GM21526 (cell line): ENCODE results near the gene PHF19.
A peak's percentile ranks its signal among the peaks of the same experiment; 100 is the strongest.

Source experiments
- ATAC-seq: cut with Tn5 transposase; IDR thresholded peaks from one replicate; pipeline ENCODE4 v1.9.1; 2021; ENCODE audit warnings: moderate library complexity; ENCODE audit not compliant: unreplicated experiment, low FRiP score

The PHF19 gene

DNA sequence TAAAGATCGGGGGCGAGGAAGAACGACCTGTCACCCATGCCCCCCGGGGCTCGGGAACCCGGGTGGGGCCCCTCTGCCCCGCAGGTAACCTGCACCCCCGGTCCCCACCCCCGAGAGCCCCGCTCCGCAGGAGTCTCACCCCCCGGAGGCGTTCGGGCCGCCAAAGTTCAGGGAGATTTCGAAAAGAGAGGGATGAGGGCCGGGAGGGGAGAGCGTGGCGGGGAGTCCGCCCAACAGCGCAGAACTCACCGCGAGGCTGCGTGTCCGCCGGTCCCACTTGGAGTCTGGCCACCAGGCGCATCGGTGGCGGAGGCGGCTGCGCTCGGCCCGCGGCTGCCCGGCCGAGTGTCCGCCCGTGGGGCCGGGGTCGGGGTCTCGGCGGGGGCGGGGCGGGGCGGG is at the start of gene PHF19:
TSS of gene PHF19 (minus strand) at position 347 of the 399 bp plus-strand sequence. CDS start 2,447 bp downstream, outside the sequence.
- ATAC-seq: peak; percentile 8

DNA sequence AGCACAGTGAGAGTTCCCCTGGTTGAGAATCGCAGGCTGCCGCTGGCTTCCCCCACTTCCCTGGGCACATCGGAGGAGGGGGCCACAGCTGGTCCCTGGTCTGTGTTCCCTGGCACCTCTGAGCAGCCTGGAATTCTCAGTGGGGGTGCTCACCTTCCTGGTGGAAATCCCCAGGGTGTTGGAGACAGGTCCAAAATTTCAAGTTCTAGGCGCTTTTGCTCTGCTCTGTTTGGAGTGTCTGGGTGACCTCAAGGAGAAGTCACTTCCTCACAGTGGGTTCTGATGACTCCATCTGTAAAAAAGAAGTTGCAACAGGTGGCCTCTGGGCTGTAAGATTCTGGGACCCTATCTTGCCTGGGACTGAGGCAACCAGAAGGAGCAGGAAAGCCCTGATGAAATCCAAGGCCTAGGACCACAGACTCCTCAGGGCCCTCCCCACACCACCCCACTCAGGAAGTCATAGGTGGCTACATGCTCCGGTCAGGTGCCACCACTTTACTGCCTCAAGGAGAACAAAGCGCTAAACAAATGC is 49.5 kb upstream of the PHF19 start, which contains the start of gene TRAF1:
TSS of gene TRAF1 (minus strand) at position 400 of the 532 bp plus-strand sequence. CDS start 721 bp downstream, outside the sequence.
- peak; percentile 24 for ATAC-seq

DNA sequence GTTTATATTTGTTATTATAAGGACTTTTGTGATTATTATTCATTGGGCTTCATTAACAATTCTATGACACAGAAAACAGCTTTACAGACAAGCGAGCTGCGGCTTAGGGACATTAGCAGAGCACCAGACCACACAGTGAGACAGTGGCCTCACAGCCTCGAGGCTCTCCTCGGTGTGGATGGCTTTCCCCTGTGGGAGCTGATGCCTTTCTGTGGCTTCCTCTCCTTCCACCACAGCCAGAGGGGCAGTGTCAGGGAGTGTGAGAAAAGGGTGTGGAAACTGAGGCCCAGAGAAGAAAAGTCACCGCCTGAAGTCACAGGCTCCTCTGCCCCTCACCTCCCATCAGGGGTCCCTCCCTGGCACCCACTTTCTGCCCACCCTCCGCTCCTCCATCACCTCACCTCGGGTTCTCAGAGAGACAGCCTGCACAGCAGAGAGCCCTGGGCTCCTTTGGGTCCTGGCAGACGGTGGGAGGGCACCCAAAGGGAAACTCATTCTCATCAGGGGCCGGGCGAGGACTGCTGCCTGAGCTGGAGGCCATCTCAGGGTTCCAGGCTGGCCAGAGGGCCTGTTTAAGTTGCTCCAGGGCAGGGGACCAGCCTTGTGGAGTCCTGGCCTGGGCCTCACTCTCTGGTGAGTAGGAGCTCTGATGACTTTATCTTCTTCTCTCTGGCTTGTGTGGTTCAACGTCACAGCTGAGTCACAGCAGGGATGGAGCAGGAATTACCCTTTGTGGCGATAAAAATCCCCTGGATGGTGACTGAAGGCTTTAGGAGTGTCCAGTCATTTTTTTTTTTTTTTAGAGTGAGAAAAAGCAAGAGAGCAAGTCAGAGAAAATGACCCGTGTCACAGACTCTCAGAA is 48.8 kb upstream of the PHF19 start:
- ATAC-seq: peak; percentile 32

DNA sequence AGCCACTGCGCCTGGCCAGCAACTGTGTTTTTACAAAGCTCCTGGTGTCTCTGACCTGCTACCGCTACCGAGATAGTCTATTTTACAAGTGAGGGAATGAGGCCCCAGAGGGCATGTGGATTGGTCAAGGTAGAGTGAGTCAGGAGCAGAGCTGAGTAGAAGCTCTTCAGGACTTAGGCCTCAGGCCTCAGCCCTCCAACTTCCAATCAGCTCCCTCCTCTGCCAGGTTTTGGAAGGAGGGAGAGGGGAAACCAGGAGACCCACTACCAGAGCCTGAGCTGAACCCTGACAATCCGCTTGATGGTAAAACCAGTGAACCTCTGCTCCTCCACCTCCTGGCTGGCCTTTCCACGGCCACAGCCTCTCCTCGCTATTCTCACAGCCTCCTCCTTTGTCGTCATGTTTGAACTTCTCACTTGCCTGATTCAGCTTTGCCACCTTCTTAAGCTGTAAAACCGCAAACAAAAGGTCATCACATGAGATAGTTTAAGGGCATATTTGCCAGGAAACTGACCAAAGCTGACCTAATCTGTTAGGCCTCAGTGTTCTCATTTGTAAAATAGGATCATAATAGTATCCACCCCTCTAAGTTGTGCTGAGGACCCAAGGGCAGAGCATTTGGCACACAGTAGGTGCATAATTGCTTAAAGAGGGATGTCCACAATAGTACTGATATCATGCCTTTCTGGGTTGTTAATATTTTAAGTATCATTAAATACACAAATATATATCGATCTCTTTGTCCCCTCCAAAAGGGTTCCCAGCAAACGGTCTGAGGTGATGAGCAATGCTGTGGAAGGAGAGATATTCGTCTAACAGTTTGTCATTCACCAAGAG is 47.9 kb upstream of the PHF19 start:
- ATAC-seq: no peak

DNA sequence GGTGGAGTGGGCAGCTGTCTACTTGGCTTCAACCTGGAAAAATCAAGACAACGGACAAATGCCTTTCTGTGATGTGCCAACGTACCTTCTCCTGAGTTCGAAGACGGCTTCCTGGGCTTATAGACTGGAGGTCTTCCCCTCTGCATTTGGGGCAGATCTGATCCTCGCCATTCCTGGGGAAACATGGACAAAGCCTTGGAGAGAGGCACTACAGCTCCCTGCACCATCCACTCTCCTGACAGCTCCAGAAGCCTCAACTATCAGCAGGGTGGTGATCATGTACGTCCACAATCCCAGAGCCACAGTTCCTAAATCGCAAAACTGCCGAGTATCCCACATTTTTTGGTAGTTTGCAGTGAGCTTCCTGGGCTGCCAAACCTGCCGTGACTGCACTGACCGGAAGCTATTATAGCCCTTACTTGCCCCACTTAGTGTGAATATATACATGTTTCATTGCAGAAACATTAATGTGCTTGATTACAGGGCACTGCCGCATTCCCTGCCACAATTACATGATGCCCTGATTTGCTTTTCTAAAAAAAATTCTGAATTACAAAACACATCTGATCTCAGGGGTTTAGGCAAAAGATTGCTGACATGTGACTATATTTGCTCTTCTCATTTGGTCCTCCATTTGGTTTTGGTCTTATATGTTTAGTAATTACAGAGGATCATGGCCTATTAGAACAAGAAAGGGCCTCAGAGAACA is 46.8 kb upstream of the PHF19 start:
- ATAC-seq: no peak

DNA sequence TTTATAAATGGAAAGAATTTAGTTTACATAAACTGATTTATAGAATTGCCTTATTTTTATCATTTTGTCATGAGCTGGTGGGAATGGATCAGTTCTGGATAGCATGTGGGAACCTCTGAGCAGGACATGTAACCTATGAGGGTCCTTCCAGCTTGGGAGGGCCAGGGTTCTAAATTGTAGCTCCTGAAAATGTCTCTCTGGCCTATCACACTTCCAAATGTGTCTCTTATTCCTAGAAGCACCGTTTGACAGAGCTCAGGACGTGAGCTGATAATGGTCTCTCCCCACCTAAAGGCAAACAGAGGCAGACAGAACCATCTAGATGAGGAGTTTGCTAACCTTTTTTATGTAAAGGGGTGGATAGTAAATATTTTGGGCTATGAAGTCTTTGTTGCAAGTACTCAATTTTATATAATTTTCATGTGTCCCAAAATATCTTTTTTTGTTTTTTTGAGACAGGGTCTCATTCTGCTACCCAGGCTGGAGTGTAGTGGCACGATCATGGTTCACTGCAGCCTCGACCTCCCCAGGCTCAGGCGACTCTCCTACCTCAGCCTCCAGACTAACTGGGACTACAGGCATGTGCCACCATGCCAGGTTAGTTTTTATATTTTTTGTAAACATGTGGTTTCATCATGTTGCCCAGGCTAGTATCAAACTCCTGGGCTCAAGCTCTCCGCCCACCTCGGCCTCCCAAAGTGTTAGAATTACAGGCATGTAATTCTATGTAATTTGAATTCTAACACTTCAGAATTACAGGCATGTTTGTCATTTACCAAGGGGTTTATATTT is 45.6 kb upstream of the PHF19 start:
- no peak for ATAC-seq

DNA sequence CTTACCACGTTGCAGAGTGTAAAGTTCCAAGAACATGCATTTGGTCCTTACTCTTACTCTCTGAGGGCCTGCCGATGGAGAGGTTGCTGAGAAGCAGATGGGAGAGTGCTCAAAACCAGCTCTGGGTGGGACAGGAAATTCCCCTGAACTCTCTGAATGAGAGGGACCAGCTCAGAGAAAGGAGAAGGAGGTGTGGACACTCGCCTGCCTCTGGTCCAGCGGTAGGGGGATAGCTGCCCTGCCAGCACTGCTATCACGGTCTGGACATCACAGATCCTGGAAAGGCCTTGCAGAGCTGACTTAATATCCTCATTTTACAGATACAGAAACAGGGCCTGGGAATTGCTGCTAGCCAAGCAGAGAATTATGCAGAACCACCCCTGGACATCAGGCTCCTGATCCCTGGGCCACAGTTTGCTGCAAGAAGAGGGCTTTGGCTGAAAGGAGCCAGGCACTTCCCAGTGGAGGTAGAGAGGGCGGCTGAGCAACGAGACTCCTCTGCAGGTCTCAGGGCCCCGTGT is 44.7 kb upstream of the PHF19 start:
- ATAC-seq: no peak

DNA sequence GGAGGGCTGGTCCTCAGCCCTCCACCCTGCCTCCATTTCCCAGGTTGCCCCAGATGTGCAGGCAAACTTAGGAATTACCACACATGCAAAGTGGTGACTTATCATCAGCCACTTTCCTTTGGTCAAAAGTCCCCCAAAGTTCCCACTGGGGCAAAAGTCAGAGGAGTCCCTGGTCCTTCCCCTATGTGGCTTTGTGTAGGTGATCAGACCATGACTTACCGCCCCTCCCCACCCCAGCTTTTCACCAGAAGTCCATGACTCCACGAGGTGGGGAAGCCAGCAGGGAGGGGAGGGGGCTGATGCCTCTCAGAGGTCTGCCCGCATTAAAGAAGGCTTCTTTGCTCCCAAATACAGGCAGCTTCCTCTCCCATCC is 43.8 kb upstream of the PHF19 start:
- no peak for ATAC-seq

DNA sequence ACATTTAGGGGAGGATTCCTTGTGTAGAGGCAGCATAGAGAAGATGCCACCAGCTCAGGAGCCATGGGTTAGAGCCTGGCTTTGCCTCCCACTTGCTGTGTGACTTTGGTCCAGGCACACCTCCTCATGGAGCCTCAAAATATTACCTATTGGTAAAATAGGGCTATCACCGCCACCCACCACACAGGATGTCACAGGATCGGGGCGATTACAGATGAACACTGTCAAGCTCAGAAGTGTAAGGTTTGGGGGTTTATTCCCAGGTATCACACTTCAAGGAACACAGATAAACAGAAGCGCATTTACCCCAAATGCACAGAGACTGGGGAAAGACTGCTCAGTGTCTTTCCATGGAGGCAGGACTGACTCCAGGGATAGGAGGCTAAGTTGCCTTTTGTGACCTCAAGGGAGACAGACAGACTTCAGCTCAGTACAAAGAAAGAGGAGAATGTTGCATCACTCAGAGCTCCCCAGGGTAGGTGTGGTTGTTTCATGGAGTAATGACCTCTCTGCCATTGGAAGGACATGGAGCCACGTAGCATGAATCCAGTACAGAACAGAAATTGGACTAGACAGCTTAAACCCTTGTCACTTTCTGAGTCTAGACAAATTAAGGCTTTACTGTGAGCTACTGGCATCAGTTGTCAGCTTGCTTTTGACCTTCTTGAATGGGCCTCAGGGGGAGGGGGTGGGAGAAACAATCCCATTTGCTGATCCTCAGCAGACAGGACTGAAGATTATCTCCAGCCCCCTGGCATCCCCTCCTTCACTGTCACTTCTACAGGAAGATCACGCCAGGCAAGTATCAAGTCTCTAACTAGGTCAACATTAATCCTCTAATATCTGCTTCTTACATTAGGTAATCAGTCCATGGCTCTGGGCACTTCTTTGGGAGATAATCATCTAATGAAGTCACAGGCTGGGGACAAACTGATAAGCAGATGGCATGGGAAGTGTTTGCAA is 43.1 kb upstream of the PHF19 start:
- no peak for ATAC-seq

DNA sequence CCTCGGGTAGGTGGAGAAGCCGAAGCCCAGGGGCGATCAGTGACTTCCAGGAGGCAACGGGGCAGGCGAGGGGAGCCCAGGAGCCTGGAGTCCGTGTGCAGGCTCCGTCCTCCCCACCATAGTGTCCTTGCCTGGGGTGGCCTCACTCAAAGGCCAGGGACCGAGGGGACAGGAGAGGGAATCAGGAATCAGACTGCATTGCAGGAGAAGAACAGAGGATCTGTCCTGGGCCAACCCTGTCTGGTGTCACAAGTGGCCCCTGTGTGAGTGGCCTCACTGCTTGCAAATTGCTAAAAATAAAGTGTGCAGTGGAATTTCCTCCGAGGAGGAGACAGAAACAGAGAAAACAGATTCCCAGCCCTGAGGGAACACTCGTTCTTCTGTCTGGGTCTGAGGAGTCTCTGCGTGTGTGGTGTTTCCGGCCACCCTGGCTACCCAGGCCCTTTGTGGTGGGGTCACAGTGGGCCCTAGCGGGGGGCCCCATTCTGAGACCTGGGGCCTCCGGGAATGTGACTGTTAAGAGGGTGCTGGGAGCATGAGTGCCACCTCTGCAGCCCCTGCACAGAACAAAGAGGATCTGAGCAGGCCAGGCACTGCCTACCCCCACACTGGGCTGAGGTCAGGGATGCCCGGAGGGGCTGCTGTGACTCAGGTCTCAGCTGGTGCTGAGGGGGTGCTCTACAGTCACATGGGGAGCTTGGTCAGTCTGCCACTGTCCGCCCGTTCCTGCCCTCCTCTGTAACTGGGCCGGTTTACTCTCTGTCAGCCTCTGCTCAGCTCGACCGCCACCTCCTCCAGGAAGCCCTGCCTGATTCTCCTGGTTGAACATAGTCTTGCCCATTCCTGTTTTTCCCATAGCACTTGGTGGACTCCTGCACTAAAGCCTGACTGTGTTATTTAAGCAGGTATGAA is 42.2 kb upstream of the PHF19 start:
- no peak for ATAC-seq

DNA sequence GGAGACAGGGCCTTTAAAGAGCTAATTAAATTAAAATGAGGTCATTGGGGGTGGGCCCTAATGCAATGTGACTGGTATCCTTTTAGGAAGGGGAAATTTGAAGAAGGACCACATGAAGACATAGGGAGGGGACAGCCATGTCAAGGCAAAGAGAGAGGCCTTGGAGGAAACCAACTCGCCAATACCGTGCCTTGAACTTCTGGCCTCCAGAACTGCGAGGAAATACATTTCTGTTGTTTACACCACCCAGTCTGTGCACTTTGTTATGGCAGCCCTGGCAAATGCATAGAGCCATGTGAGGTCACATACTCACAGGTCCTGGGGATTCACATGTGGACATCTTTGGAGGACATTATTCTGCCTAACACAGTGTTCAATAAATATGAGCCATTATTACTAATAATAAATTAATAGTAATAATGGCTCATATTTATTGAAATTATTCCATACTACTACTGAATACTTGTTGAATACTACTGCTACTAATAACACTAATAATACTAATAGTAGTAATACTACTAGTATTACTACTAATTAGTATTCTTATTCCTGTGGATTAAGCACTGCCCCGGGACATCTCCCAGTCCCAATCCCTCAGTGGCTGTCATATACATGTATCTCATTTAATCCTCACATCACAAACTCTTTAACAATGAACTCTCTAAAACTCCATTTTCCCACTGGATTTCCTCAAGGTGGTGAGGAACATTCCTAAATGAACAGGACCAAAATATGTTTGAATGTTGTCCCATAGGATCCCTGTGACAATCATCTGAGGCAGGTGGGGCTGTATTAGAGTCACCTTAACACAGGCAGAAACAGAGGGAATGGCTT is 41.2 kb upstream of the PHF19 start:
- no peak for ATAC-seq

DNA sequence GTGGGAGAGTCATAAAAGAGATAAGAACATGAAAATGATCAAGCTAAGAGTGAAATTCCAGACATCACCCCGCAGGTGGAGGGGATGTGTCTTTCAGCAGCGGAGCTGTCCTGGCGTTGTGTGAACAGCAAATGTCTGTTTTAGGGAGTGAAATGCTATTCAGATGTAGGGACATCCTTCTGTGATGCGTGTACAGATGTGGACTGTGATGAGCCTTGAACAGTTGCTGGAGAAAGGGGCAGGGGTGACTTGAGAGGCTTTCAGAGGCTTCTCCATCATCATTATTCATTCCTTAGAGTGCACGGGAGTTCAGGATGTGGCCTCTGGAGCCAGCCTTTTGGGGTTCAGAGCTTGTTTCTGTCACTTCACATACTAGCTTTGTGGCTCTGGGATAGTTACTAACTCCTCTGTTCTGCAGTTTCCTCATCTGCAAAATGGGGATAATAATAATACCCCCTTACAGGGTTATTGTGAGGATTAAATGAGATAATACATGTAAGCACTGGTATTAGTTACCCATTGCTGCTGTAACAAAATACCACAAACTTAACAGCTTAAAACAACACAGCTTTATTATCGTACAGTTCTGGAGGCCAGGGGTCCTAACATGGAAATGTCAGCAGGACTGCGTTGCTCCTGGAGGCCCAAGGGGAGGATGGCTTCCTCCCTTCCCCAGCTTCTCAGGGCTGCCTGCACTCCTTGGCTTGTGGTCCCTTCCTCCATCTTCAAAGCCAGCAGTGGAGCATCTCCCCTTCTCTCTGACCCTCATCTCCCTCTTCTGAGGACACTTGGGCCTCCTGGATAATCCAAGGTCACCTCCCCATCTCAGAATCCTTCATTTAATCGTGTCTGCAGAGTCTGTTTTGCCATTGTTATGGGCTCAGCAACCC is 40.2 kb upstream of the PHF19 start:
- ATAC-seq: no peak

DNA sequence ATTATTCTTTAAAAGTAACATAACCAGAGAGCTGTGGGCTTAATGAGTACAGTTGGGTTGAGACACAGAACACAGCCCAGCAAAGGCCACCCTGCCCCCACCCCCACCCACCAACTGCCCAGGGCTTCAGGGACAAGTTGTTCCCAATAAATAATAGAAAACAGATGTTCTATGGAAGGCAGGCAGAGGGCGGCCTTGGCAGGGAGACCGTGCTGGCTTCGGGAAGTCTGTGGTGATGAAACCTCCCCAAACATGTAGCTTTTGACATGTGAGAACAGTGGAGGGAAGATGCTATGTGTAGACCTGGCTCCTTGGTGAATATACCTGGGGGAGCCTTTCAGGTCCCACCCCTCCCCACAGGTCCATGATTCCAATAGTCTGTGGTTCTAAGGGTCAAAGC is 39.6 kb upstream of the PHF19 start:
- no peak for ATAC-seq

DNA sequence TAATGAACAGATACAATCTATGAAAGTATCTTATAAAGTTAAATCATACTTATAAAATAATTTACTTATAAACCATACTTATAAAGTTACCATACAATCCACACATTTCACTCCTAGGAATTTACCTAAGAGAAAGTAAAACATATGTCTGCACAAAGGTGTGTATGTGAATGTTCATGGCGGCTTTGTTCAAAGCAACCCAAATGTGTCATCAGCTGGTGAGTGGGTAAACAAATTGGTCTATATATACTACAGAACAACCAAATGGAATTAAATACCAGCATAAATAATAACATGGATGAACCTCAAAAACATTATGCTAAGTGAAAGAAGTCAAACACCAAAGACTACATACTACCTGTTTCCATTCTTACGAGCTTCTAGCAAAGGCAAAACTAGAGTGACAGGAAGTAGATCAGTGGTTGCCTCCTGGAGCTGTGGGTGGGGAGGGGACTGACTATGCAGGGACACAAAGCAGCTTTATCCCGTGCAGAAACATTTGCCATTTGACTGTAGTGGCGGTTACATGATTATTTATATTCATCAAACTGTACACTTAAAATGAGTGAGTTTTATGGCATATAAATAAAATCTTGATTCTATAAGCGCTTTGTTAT is 39.0 kb upstream of the PHF19 start:
- ATAC-seq: no peak

DNA sequence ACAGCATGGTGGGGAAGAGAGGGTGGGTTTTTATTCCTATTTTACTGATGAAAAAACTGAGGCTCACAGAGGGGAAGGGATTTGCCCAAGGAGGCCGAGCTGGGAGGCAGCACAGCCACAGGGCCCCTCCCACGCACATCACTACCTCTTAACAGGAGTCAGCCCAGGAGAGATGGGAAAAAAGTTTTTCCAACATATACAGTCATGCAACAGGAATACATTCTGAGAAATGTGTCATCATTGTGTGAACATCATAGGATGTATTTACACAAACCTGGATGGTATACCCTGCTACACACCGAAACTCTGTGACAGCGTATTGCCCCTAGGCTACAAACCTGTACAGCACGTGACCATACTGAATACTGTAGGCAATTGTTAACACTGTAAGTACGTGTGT is 38.0 kb upstream of the PHF19 start:
- ATAC-seq: no peak
